GM19043 (cell line): ENCODE data around the gene NEDD8.
"Not testable (repeated sequence)": the region's sequence is repeated elsewhere in the genome, so short reads cannot be mapped to it uniquely, and the experiment has no call there.

Experiments
- ATAC-seq: cut with Tn5 transposase; IDR thresholded peaks from one replicate; pipeline ENCODE4 v1.9.1; 2021; ENCODE audit warnings: low read depth; ENCODE audit not compliant: unreplicated experiment

The NEDD8 gene

GRCh38 chr14:24250354-24250753, 18.2 kb upstream of the NEDD8 start:
- no peak for ATAC-seq

GRCh38 chr14:24249230-24250021, 17.3 kb upstream of the NEDD8 start:
- ATAC-seq, result no peak

GRCh38 chr14:24247422-24247821, 15.3 kb upstream of the NEDD8 start:
- no peak for ATAC-seq

GRCh38 chr14:24246765-24247212, 14.6 kb upstream of the NEDD8 start:
- no peak for ATAC-seq

- not testable (repeated sequence) for ATAC-seq
Measured at GRCh38 chr14:24245350-24245749, 13.2 kb upstream of the NEDD8 start.

GRCh38 chr14:24243336-24243836, 11.2 kb upstream of the NEDD8 start:
- no peak for ATAC-seq

- ATAC-seq, result peak; percentile 69
Measured at GRCh38 chr14:24241829-24242443, 9.8 kb upstream of the NEDD8 start.

- ATAC-seq, result no peak
Measured at GRCh38 chr14:24240110-24240918, 8.1 kb upstream of the NEDD8 start.

GRCh38 chr14:24238527-24239037, 6.4 kb upstream of the NEDD8 start:
- no peak for ATAC-seq

GRCh38 chr14:24238123-24238522, 6.0 kb upstream of the NEDD8 start:
- ATAC-seq, result no peak

GRCh38 chr14:24237463-24237955, 5.3 kb upstream of the NEDD8 start:
- ATAC-seq, result no peak

- no peak for ATAC-seq
Measured at GRCh38 chr14:24236689-24237462, 4.7 kb upstream of the NEDD8 start.

- ATAC-seq, result no peak
Measured at GRCh38 chr14:24235804-24236688, 3.9 kb upstream of the NEDD8 start.

GRCh38 chr14:24234095-24235005, 2.2 kb upstream of the NEDD8 start:
- ATAC-seq, result no peak

GRCh38 chr14:24233538-24233866, 1.3 kb upstream of the NEDD8 start:
- no peak for ATAC-seq

GRCh38 chr14:24232645-24233537, 724 bp upstream of the NEDD8 start, which contains the start of gene GMPR2:
TSS of gene GMPR2 (plus strand) at chr14:24232929. CDS start at chr14:24233254, 325 bp downstream.
- ATAC-seq, result peak; percentile 50
